ENCODE data around the gene AFDN. TPM values are rescaled to one million over a fixed set of nuclear protein-coding genes. Genes with fewer than 3 reads are reported as not detected.

The AFDN gene
- total and polyA plus RNA-seq, 2 experiments from 2014 or later: 66.9 to 200 TPM

DNA sequence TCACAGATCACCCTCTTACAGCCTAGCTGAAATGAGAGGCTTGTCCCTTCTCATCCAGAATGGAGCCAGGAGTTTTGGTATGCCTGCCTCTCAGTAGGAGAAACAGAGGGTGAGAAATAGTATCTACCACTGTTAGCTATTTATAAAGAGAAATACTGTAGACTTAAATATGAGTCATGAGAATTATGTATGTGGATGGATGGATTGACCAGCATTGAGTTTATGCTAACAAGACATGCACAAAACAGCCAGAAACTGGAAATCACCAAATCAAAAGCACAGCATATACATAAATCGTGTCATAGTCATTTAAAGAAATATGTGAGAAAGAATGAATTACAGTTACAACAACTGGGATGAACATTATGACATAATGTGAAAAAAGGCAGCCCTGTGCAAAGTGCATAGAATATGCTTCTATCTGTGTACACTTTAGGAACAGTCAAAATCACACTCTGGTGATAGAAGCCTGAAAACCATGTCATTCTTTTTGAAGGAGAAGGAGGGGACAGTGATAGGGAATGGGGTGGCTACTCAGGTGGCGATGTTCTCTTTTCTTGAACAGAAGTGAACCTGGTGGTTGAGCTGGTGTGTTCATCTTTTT lies 90.9 kb downstream of the AFDN start:
- H3K9me3 Mint-ChIP-seq: no peaks in the 10 kb centered on the region
- Histone ChIP-seq H3K79me2 (replicated peaks; ENCODE audit: insufficient read depth) (no peaks in the 10 kb centered on the region; the same call in 1 of the 2 replicates), H3F3A (replicated peaks; ENCODE audit: low read depth) (no peaks in the 10 kb centered on the region), H3K27ac (ENCODE audit: low read depth) (no peak overlapping the region), H3K4me2 (no peak overlapping the region), H3K4me3 (no peak overlapping the region), H3K27me3 (ENCODE audit: insufficient read depth) (no peaks in the 10 kb centered on the region), H4K20me1 (replicated peaks; ENCODE audit: insufficient read depth) (no peaks in the 10 kb centered on the region), H3K9me2 (ENCODE audit: insufficient read depth) (no peaks in the 10 kb centered on the region), H3K4me1 (ENCODE audit: insufficient read depth) (no peaks in the 10 kb centered on the region), H2AFZ (no peak overlapping the region), H3K36me3 (ENCODE audit: insufficient read depth) (peaks cover 56% of the 10 kb centered on the region)
- DNase-seq (ENCODE audit: low spot score) (no peak), ATAC-seq (no peak)
- no peaks in the 10 kb centered on the region for H3K27me3 Mint-ChIP-seq (ENCODE audit: insufficient read depth, low read depth, poor library complexity)
- no peak overlapping the region for H3K27ac Mint-ChIP-seq
- no peak overlapping the region for H3K4me3 Mint-ChIP-seq
- no peaks in the 10 kb centered on the region for H3K4me1 Mint-ChIP-seq
- H3K36me3 Mint-ChIP-seq (ENCODE audit: low read depth): peaks cover 60% of the 10 kb centered on the region
- TF ChIP-seq NANOG (IDR thresholded peaks at IDR 0.05; ENCODE audit: borderline replicate concordance) (no peak), JUNB (IDR thresholded peaks at IDR 0.05; ENCODE audit: unreplicated experiment) (no peak)
- TF ChIP-seq, protein P1, sequence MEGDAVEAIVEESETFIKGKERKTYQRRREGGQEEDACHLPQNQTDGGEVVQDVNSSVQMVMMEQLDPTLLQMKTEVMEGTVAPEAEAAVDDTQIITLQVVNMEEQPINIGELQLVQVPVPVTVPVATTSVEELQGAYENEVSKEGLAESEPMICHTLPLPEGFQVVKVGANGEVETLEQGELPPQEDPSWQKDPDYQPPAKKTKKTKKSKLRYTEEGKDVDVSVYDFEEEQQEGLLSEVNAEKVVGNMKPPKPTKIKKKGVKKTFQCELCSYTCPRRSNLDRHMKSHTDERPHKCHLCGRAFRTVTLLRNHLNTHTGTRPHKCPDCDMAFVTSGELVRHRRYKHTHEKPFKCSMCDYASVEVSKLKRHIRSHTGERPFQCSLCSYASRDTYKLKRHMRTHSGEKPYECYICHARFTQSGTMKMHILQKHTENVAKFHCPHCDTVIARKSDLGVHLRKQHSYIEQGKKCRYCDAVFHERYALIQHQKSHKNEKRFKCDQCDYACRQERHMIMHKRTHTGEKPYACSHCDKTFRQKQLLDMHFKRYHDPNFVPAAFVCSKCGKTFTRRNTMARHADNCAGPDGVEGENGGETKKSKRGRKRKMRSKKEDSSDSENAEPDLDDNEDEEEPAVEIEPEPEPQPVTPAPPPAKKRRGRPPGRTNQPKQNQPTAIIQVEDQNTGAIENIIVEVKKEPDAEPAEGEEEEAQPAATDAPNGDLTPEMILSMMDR (conservative IDR thresholded peaks at IDR 0.05; ENCODE audit: low read depth in 2 of 2): no peak

DNA sequence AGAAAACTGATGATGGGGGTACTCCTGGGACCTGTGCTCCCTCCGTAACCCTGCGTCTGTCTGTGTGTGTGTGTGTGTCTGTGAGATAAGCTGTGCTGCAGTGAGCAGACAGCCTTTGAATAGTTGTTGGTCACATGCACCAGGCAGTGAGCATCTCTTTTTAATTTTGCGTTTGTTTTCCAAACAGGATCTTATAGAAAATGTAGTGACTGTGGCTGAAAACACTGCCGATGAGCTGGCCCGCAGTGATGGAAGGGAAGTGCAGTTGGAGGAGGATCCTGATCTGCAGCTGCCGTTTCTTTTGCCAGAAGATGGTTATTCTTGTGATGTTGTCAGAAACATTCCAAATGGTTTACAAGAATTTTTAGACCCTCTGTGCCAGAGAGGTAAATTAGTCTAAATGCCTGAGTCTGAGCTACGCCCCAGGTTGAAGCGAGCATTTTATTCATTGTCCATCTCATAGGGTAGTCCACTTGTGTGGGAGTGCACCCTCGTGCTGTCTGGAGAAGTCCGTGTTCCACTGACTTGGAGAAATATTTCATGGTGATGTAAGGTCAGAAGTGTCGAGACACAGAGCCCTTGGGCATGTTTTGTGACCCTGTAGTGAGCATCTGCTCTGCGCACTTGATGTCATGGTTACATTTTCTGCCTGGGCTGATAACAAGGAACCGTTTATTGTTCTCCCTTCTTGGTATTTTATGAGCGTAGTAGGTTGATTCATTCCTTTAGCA lies 92.0 kb downstream of the AFDN start:
- Histone ChIP-seq H3K36me3 (ENCODE audit: insufficient read depth) (peaks cover 49% of the 10 kb centered on the region), H3K4me2 (no peak overlapping the region), H4K20me1 (replicated peaks; ENCODE audit: insufficient read depth) (no peaks in the 10 kb centered on the region), H3K9me2 (ENCODE audit: insufficient read depth) (no peaks in the 10 kb centered on the region), H3F3A (replicated peaks; ENCODE audit: low read depth) (no peaks in the 10 kb centered on the region), H3K27ac (ENCODE audit: low read depth) (no peak overlapping the region), H3K27me3 (ENCODE audit: insufficient read depth) (no peaks in the 10 kb centered on the region), H2AFZ (no peak overlapping the region), H3K79me2 (replicated peaks; ENCODE audit: insufficient read depth) (no peaks in the 10 kb centered on the region; the same call in 1 of the 2 replicates), H3K4me3 (no peak overlapping the region), H3K4me1 (ENCODE audit: insufficient read depth) (no peaks in the 10 kb centered on the region)
- ATAC-seq (no peak), DNase-seq (ENCODE audit: low spot score) (no peak)
- H3K36me3 Mint-ChIP-seq (ENCODE audit: low read depth): peaks cover 57% of the 10 kb centered on the region
- H3K4me1 Mint-ChIP-seq: no peaks in the 10 kb centered on the region
- H3K9me3 Mint-ChIP-seq: no peaks in the 10 kb centered on the region
- TF ChIP-seq, protein P2, sequence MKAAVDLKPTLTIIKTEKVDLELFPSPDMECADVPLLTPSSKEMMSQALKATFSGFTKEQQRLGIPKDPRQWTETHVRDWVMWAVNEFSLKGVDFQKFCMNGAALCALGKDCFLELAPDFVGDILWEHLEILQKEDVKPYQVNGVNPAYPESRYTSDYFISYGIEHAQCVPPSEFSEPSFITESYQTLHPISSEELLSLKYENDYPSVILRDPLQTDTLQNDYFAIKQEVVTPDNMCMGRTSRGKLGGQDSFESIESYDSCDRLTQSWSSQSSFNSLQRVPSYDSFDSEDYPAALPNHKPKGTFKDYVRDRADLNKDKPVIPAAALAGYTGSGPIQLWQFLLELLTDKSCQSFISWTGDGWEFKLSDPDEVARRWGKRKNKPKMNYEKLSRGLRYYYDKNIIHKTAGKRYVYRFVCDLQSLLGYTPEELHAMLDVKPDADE (IDR thresholded peaks at IDR 0.05): no peak
- TF ChIP-seq STAT1 (IDR thresholded peaks at IDR 0.05; ENCODE audit: unreplicated experiment) (no peak), NANOG (IDR thresholded peaks at IDR 0.05; ENCODE audit: borderline replicate concordance) (no peak), ZNF331 (CRISPR knock-in tag; IDR thresholded peaks at IDR 0.05; ENCODE audit: low read depth) (no peak), EZH2phosphoT487 (IDR thresholded peaks at IDR 0.05; ENCODE audit: unreplicated experiment) (no peak), JUNB (IDR thresholded peaks at IDR 0.05; ENCODE audit: unreplicated experiment) (no peak), CREB1 (CRISPR knock-in tag; IDR thresholded peaks at IDR 0.05; ENCODE audit: low read depth) (no peak), EZH2 (IDR thresholded peaks at IDR 0.05; ENCODE audit: low read depth, unreplicated experiment) (no peak)
- TF ChIP-seq, protein P3, sequence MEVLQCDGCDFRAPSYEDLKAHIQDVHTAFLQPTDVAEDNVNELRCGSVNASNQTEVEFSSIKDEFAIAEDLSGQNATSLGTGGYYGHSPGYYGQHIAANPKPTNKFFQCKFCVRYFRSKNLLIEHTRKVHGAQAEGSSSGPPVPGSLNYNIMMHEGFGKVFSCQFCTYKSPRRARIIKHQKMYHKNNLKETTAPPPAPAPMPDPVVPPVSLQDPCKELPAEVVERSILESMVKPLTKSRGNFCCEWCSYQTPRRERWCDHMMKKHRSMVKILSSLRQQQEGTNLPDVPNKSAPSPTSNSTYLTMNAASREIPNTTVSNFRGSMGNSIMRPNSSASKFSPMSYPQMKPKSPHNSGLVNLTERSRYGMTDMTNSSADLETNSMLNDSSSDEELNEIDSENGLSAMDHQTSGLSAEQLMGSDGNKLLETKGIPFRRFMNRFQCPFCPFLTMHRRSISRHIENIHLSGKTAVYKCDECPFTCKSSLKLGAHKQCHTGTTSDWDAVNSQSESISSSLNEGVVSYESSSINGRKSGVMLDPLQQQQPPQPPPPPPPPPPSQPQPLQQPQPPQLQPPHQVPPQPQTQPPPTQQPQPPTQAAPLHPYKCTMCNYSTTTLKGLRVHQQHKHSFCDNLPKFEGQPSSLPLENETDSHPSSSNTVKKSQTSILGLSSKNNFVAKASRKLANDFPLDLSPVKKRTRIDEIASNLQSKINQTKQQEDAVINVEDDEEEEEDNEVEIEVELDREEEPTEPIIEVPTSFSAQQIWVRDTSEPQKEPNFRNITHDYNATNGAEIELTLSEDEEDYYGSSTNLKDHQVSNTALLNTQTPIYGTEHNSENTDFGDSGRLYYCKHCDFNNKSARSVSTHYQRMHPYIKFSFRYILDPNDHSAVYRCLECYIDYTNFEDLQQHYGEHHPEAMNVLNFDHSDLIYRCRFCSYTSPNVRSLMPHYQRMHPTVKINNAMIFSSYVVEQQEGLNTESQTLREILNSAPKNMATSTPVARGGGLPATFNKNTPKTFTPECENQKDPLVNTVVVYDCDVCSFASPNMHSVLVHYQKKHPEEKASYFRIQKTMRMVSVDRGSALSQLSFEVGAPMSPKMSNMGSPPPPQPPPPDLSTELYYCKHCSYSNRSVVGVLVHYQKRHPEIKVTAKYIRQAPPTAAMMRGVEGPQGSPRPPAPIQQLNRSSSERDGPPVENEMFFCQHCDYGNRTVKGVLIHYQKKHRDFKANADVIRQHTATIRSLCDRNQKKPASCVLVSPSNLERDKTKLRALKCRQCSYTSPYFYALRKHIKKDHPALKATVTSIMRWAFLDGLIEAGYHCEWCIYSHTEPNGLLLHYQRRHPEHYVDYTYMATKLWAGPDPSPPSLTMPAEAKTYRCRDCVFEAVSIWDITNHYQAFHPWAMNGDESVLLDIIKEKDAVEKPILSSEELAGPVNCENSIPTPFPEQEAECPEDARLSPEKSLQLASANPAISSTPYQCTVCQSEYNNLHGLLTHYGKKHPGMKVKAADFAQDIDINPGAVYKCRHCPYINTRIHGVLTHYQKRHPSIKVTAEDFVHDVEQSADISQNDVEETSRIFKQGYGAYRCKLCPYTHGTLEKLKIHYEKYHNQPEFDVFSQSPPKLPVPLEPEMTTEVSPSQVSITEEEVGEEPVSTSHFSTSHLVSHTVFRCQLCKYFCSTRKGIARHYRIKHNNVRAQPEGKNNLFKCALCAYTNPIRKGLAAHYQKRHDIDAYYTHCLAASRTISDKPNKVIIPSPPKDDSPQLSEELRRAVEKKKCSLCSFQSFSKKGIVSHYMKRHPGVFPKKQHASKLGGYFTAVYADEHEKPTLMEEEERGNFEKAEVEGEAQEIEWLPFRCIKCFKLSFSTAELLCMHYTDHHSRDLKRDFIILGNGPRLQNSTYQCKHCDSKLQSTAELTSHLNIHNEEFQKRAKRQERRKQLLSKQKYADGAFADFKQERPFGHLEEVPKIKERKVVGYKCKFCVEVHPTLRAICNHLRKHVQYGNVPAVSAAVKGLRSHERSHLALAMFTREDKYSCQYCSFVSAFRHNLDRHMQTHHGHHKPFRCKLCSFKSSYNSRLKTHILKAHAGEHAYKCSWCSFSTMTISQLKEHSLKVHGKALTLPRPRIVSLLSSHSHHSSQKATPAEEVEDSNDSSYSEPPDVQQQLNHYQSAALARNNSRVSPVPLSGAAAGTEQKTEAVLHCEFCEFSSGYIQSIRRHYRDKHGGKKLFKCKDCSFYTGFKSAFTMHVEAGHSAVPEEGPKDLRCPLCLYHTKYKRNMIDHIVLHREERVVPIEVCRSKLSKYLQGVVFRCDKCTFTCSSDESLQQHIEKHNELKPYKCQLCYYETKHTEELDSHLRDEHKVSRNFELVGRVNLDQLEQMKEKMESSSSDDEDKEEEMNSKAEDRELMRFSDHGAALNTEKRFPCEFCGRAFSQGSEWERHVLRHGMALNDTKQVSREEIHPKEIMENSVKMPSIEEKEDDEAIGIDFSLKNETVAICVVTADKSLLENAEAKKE (CRISPR knock-in tag; IDR thresholded peaks at IDR 0.05): no peak
- H3K4me3 Mint-ChIP-seq: no peak overlapping the region
- no peak overlapping the region for H3K27ac Mint-ChIP-seq
- no peaks in the 10 kb centered on the region for H3K27me3 Mint-ChIP-seq (ENCODE audit: insufficient read depth, low read depth, poor library complexity)
